Ovary (tissue), 9 donors: Measurements from ENCODE around the gene NTRK1. TPM values are rescaled to one million over a fixed set of nuclear protein-coding genes. Genes with fewer than 3 reads are reported as not detected.

Experiments
- DNase-seq, 5 donors: peaks; one replicate each; pipeline ENCODE4 v3.0.0-alpha.2; 2019 to 2020
- H3K27ac ChIP-seq, 2 donors: fragments of 200-600 bp; one replicate each; pipeline versions ENCODE4 v1.5.1 to v1.8.0; 2019 to 2022
- H3K27me3 ChIP-seq: fragments of 200-600 bp; one replicate; pipeline ENCODE4 v1.8.0; 2022
- H3K36me3 ChIP-seq: fragments of 200-600 bp; sonication (generic); one replicate; pipeline ENCODE4 v1.5.1; 2019
- H3K4me1 ChIP-seq: one replicate; pipeline ENCODE4 v1.8.1; 2013; ENCODE audit warnings: mild to moderate bottlenecking, moderate library complexity; ENCODE audit not compliant: insufficient read depth
- H3K4me3 ChIP-seq: fragments of 200-600 bp; sonication (generic); one replicate; pipeline ENCODE4 v1.5.1; 2017
- H3K9me3 ChIP-seq, 2 donors: fragments of 200-600 bp in 1 of 2; sonication (generic) in 1 of 2; one replicate each; pipeline versions ENCODE4 v1.5.1 to v1.8.1; 2013 to 2019; ENCODE audit warnings: mild to moderate bottlenecking in 1 of 2, moderate library complexity in 1 of 2
- CTCF ChIP-seq, 3 donors: fragments of 450-650 bp in 2 of 3; fragments of 200-600 bp in 1 of 3; IDR thresholded peaks; one replicate each; pipeline versions ENCODE4 v1.5.1 to v1.8.0; 2016 to 2022; ENCODE audit warnings: antibody characterized with exemption in 3 of 3, mild to moderate bottlenecking in 1 of 3
- EP300 ChIP-seq: sonication (generic); formaldehyde crosslinking; IDR thresholded peaks from one replicate; pipeline ENCODE4 v1.6.1; 2017; ENCODE audit warnings: antibody characterized with exemption
- POLR2A ChIP-seq: fragments of 450-650 bp; IDR thresholded peaks from one replicate; pipeline ENCODE4 v1.6.1; 2017; ENCODE audit warnings: antibody characterized with exemption, mild to moderate bottlenecking, moderate library complexity
- WGBS, 3 donors: extraction: QIAGEN DNeasy Blood & Tissue Kit in 1 of 3; methylation state at CpG; one replicate each; pipeline versions ENCODE4 v1.1.5 to v1.1.7; 2013 to 2017; 5-methylcytosine and 5-hydroxymethylcytosine counted together
- intact Hi-C, 4 donors: fragments of 100-400 bp; cut with DNase I; formaldehyde crosslinking; loops; one replicate each; pipeline versions ENCODE4 v1.11.0 to v1.15.1; 2022 to 2023
- polyA plus RNA-seq, 2 donors: library from polyadenylated mRNA; stranded (reverse); fragments of 200-250 nt in 1 of 2; fragments of 350-450 nt in 1 of 2; fragmentation: Illumina TruSeq in 1 of 2; extraction: RNeasy Lipid Tissue Mini Kit (QIAGEN cat#74804) in 1 of 2; gene quantifications; one replicate each; pipeline ENCODE4 v1.2.3, GENCODE V29; 2013 to 2014
- total RNA-seq, 7 donors: library from RNA; depleted of rRNA in 2 of 7; stranded (reverse); fragments of >200 nt in 2 of 7; fragmentation: NEBNext Ultra II Directional in 3 of 7; extraction: Animal tissue kit (Norgen Biotek cat#: 25700) in 3 of 7; gene quantifications; one replicate each; pipeline versions ENCODE4 v1.1.0 to v1.2.4, GENCODE V29; 2016 to 2023
- donor health status: DM: no; HTN: no; CAD: no; lungs with moderate emphysema.
- donor health status: DM: no; HTN: no; CAD: no.
- donor health status: Bipolar disorder and iron deficiency.
- donor health status: DM: yes; HTN: yes; CAD: no.
- donor health status: DM: no; HTN: no; CAD: no.
- donor health status: DM: yes; HTN: yes; CAD: no.

NTRK1 gene
- total and polyA plus RNA-seq, 9 donors = 0.11 to 0.92 (median 0.38) TPM; not detected in 4

- H3K36me3 ChIP-seq = no peaks in the 10 kb centered on the region
- DNase-seq = no peak
- H3K9me3 ChIP-seq = no peaks in the 10 kb centered on the region
- no peaks in the 10 kb centered on the region for H3K27me3 ChIP-seq
- intact Hi-C loops = no loop called here
- peaks cover 35% of the 10 kb centered on the region for H3K4me1 ChIP-seq
- TF ChIP-seq CTCF (IDR thresholded peaks at IDR 0.05) = no peak
- no peak for TF ChIP-seq EP300
- no peak for TF ChIP-seq POLR2A
- WGBS, 3 donors = 85 to 94% (median 88%) methylated on average over 4 of the region's 4 CpGs
- H3K27ac ChIP-seq = no peak overlapping the region
- H3K4me3 ChIP-seq = no peak overlapping the region
Observed at GRCh38 chr1:156901590-156901900, 40.9 kb downstream of the NTRK1 start.

DNA sequence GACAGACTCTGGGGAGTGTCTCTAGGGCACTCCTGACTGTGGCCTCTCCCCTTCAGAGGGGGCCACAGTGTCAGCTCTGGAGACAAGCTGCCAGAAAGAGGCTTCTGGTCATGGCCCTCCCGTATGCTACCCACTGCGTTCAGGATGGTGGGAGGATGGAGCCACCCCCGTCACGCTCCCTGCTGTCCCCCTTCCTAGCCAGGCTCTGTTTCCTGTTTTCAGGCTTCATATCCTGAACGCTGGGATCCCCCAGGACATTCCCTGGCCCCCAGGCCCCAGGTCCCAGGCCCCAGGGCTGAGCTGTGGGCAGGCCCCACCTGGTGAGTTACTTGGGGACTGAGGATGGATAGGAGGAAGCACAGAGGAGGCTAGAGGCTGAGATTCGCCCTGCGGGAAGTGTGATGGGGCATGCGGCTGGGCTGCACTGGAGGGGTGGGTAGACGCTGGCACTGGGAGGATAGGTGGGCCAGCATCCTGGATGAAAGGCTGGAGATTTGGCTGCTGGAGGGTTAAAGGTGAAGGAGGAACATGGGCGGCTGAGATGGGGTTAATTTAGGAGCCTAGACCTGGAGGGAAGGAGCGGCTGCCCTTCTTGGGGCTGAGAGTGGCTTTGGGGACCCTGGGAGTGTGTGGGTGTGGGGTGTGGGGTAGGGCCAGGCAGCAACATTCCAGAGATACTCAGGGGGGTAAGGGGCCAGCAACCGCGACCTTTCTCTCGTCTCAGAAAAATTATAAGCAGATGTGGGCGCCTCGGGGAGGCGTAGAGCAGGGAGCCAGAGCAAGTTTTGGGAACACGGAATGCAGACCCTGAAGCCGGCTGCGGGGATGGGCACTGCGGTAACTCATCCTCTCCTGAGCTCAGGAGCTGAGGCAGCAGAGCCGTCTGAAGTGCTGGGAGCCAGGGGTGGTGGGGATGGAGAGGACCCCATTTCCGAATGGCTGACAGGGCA is 41.6 kb downstream of the NTRK1 start:
- Histone ChIP-seq H3K9me3 (no peaks in the 10 kb centered on the region), H3K4me3 (no peak overlapping the region), H3K36me3 (no peaks in the 10 kb centered on the region), H3K27me3 (no peaks in the 10 kb centered on the region), H3K4me1 (peaks cover 34% of the 10 kb centered on the region), H3K27ac (no peak overlapping the region)
- TF ChIP-seq EP300 = no peak
- TF ChIP-seq POLR2A = no peak
- no peak for TF ChIP-seq CTCF (IDR thresholded peaks at IDR 0.05)
- WGBS, 3 donors = 40 to 52% (median 46%) methylated on average over 22 to 23 of the region's 23 CpGs
- DNase-seq = no peak
- intact Hi-C loops = no loop called here

DNA sequence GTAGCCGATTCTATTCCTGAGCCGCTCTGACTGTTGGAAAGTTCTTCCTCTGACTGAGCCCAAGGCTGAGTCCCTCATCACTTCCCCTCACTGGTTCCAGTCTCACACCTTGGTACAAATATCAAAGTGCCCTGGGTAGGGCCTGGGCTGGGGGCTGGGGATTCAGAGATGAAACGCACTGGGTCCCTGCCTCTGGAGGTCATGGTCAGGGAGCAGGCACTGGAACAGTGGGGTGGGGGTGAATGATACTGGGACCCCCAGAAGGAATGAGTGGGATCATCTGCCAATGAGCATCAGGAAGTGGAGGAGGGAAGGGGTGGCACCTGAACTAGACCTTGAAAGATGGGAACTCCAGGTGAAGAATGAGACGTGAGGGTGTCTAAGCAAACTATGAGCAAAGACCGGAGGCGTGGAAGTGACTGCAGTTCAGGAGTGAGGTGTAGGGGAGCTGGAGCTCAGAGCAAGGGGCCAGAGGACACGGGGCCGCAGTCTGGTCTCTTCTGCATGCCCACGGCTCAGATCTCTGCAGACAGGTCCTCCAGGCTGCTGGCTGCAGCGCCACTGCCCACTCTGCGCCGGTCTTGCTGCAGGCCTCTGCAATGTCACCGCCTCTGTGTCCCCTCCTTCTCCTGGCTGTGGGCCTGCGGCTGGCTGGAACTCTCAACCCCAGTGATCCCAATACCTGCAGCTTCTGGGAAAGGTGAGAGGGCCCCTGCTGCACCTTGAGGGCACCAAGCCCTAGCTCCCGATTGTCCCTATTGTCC is 42.8 kb downstream of the NTRK1 start:
- Histone ChIP-seq H3K4me3 (no peak overlapping the region), H3K36me3 (no peaks in the 10 kb centered on the region), H3K27ac (no peak overlapping the region), H3K27me3 (no peaks in the 10 kb centered on the region), H3K4me1 (peaks cover 32% of the 10 kb centered on the region), H3K9me3 (no peaks in the 10 kb centered on the region)
- intact Hi-C loops = no loop called here
- no peak for DNase-seq
- 74 to 82% (median 82%) methylated on average over 15 of the region's 15 CpGs for WGBS, 3 donors
- no peak for TF ChIP-seq CTCF (IDR thresholded peaks at IDR 0.05)
- no peak for TF ChIP-seq POLR2A
- TF ChIP-seq EP300 = no peak

- intact Hi-C loops = no loop called here
- TF ChIP-seq POLR2A (no peak), CTCF (IDR thresholded peaks at IDR 0.05) (no peak), EP300 (no peak)
- H3K4me1 ChIP-seq = peaks cover 29% of the 10 kb centered on the region
- no peaks in the 10 kb centered on the region for H3K36me3 ChIP-seq
- no peak overlapping the region for H3K27ac ChIP-seq
- H3K9me3 ChIP-seq = no peaks in the 10 kb centered on the region
- no peaks in the 10 kb centered on the region for H3K27me3 ChIP-seq
- no peak overlapping the region for H3K4me3 ChIP-seq
- DNase-seq = no peak
- WGBS, 3 donors = 29 to 54% (median 42%) methylated on average over 19 of the region's 19 CpGs
Observed at GRCh38 chr1:156904187-156904959, 43.7 kb downstream of the NTRK1 start.
